SJCRH30 (cell line): ENCODE results near the gene CERKL. TPM values are rescaled to one million over a fixed set of nuclear protein-coding genes. Genes with fewer than 3 reads are reported as not detected.

Source experiments
- DNase-seq, 2 experiments: peaks; one replicate each; pipeline ENCODE4 v3.0.0-alpha.2; 2015 to 2020
- H3K27ac ChIP-seq: fragments of 250-450 bp; sonication (Bioruptor Pico); 2 replicates; pipeline ENCODE4 v1.5.1; 2020; ENCODE audit warnings: mild to moderate bottlenecking, moderate library complexity
- H3K27me3 ChIP-seq: fragments of 250-450 bp; sonication (Bioruptor Pico); 2 replicates; pipeline ENCODE4 v1.5.1; 2020; ENCODE audit warnings: mild to moderate bottlenecking, moderate library complexity
- H3K36me3 ChIP-seq: fragments of 250-450 bp; sonication (Bioruptor Pico); 2 replicates; pipeline ENCODE4 v1.5.1; 2020; ENCODE audit warnings: mild to moderate bottlenecking, moderate library complexity
- H3K4me1 ChIP-seq: fragments of 250-450 bp; sonication (Bioruptor Pico); 2 replicates; pipeline ENCODE4 v1.5.1; 2020; ENCODE audit warnings: mild to moderate bottlenecking, moderate library complexity
- H3K4me3 ChIP-seq: fragments of 250-450 bp; sonication (Bioruptor Pico); 2 replicates; pipeline ENCODE4 v1.5.1; 2020; ENCODE audit warnings: mild to moderate bottlenecking, moderate library complexity
- H3K9me3 ChIP-seq: fragments of 250-450 bp; sonication (Bioruptor Pico); replicated peaks from 2 replicates; pipeline ENCODE4 v1.5.1; 2020; ENCODE audit warnings: mild to moderate bottlenecking, moderate library complexity
- total RNA-seq: library from RNA; depleted of rRNA; stranded (reverse); fragments of >200 nt; shearing (Covaris generic); gene quantifications from 2 replicates; pipeline ENCODE4 v1.2.3, GENCODE V29; 2014

Gene CERKL
- total RNA-seq, 1 experiment from 2014 or later: not detected

- no peak overlapping the region for H3K4me3 ChIP-seq
- H3K36me3 ChIP-seq: no peaks in the 10 kb centered on the region
- H3K27ac ChIP-seq: no peak overlapping the region
- H3K9me3 ChIP-seq: no peaks in the 10 kb centered on the region
- H3K27me3 ChIP-seq: no peaks in the 10 kb centered on the region
- peak; percentile 32 to 56 for DNase-seq
- no peaks in the 10 kb centered on the region for H3K4me1 ChIP-seq
These were observed 1.5 kb upstream of the CERKL start for GRCh38 chr2:181658444-181658843.

- no peaks in the 10 kb centered on the region for H3K36me3 ChIP-seq
- DNase-seq: no peak
- no peaks in the 10 kb centered on the region for H3K27me3 ChIP-seq
- no peak overlapping the region for H3K27ac ChIP-seq
- no peak overlapping the region for H3K4me3 ChIP-seq
- H3K4me1 ChIP-seq: no peaks in the 10 kb centered on the region
- H3K9me3 ChIP-seq: no peaks in the 10 kb centered on the region
These were observed 474 bp upstream of the CERKL start for GRCh38 chr2:181657379-181657778.

DNA sequence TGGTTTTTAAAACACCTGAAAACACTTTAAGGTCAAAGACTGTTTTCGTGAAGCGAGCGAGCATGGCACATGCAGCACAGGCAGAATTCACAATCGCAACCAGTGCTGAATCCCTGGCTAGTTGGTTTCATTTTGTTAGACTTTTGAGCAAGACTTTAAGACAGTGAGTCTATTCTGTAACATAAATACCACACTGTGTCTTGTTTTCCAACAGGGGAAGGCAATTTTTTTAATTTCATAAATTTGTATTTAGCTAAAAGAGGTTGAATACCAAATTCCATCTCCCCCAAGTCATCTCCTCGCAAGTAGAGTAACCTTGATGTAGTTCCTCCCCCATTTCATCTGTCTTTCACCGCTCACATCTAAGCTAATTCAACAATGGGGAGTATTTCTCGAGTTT lies 1.4 kb downstream of the CERKL start:
- no peaks in the 10 kb centered on the region for H3K27me3 ChIP-seq
- DNase-seq: no peak
- no peaks in the 10 kb centered on the region for H3K4me1 ChIP-seq
- H3K27ac ChIP-seq: no peak overlapping the region
- no peaks in the 10 kb centered on the region for H3K36me3 ChIP-seq
- H3K9me3 ChIP-seq: no peaks in the 10 kb centered on the region
- no peak overlapping the region for H3K4me3 ChIP-seq

DNA sequence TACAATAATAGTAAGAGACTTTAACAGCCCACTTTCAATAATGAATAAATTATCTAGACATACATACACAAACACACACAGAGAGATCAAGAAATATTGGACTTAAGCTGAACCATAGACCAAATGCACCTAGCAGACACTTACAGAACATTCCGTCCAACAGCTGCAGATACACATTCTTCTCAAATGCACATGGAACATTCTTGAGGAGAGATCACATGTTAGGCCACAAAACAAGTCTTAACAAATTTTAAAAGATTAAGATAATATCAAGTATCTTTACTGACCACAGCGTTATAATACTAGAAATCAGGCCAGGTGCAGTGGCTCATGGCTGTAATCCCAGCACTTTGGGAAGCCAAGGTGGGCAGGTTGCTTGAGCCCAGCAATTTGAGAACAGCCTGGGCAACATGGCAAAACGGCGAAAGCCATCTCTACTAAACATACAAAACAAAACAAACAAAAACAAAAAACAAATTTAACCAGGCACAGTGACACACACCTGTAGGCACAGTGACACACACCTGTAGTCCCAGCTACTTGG lies 7.4 kb downstream of the CERKL start:
- H3K36me3 ChIP-seq: no peaks in the 10 kb centered on the region
- H3K9me3 ChIP-seq: peaks cover 2% of the 10 kb centered on the region; the same call in 1 of the 2 replicates
- H3K4me1 ChIP-seq: peaks cover 10% of the 10 kb centered on the region; the same call in 1 of the 2 replicates
- no peak overlapping the region for H3K27ac ChIP-seq
- no peaks in the 10 kb centered on the region for H3K27me3 ChIP-seq
- peak in 1 of 2 experiments; percentile 41 for DNase-seq
- no peak overlapping the region for H3K4me3 ChIP-seq

DNA sequence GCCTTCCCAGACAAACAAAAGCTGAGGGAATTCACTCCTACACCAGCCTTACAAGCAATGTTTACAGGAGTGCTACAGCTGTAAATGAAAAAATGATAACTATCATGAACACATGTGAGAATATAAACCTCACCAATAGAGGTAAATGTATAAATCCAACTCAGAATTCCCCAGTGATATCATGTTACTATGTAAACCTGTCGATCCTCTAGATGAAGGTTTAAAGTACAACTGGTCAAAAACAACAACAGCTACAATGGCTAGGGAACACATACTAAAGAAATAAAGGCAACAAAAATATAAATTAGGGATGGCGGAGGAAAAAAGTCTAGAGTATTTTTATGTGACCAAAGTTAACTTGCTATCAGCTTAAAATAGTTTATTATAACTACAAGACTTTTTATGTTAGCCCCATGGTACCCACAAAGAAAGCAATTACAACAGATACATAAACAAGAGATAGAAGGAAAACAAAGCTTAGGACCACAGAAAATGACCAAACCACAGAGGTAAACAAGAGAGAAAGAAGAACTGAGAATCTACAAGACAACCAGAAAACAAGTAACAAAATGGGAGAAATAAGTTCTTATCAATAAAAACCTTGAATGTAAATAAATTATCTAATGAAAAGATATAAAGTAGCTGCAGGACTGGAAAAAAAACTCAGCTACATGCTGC lies 8.3 kb downstream of the CERKL start:
- Histone ChIP-seq H3K27ac (no peak overlapping the region), H3K4me1 (peaks cover 10% of the 10 kb centered on the region; the same call in 1 of the 2 replicates)

DNA sequence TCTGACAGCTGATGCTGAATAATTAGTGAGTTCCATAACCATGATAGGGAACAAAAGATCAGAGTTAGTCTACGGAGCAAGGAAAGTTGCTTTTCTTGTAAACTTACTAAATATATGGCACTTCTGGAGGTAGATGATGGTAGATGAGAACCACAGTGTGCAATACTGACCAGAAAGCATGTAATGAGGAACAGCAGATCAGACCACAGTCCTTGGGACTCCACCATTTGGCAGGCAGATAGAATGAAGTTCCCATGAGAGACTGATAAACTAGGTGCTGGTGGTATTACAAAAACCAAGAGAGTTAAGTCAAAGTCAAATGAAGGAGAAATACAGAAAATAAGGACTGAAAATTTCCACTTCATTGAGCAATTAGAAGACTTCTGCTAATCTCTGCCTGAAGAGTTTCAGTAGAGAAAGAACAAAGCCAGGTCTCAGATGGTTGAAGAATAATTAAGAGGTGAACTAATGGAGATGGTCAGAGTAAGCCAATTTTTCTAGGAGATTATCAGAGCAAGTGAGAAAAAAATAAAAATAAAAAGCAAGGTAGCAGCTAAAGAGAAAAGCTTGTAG lies 10.4 kb downstream of the CERKL start:
- H3K4me3 ChIP-seq: no peak overlapping the region
- H3K9me3 ChIP-seq: peaks cover 2% of the 10 kb centered on the region; the same call in 1 of the 2 replicates
- H3K36me3 ChIP-seq: no peaks in the 10 kb centered on the region
- no peak overlapping the region for H3K27ac ChIP-seq
- no peak for DNase-seq
- H3K27me3 ChIP-seq: no peaks in the 10 kb centered on the region
- H3K4me1 ChIP-seq: peaks cover 17% of the 10 kb centered on the region

More for the DNA sequence above, 8.3 kb downstream of the CERKL start:
- peaks cover 2% of the 10 kb centered on the region; the same call in 1 of the 2 replicates for H3K9me3 ChIP-seq
- no peaks in the 10 kb centered on the region for H3K27me3 ChIP-seq
- DNase-seq: no peak
- no peaks in the 10 kb centered on the region for H3K36me3 ChIP-seq
- no peak overlapping the region for H3K4me3 ChIP-seq

GRCh38 chr2:181643151-181643550 lies 13.8 kb downstream of the CERKL start:
- Histone ChIP-seq H3K4me1 (peaks cover 8% of the 10 kb centered on the region), H3K36me3 (no peaks in the 10 kb centered on the region), H3K27ac (no peak overlapping the region), H3K27me3 (no peaks in the 10 kb centered on the region), H3K9me3 (peaks cover 2% of the 10 kb centered on the region; the same call in 1 of the 2 replicates), H3K4me3 (no peak overlapping the region)
- DNase-seq: no peak

GRCh38 chr2:181642086-181642485 lies 14.8 kb downstream of the CERKL start:
- Histone ChIP-seq H3K27ac (no peak overlapping the region), H3K4me3 (no peak overlapping the region), H3K9me3 (no peaks in the 10 kb centered on the region; the same call in 1 of the 2 replicates), H3K27me3 (no peaks in the 10 kb centered on the region), H3K36me3 (no peaks in the 10 kb centered on the region), H3K4me1 (peaks cover 8% of the 10 kb centered on the region)
- DNase-seq: peak; percentile 19 to 67

DNA sequence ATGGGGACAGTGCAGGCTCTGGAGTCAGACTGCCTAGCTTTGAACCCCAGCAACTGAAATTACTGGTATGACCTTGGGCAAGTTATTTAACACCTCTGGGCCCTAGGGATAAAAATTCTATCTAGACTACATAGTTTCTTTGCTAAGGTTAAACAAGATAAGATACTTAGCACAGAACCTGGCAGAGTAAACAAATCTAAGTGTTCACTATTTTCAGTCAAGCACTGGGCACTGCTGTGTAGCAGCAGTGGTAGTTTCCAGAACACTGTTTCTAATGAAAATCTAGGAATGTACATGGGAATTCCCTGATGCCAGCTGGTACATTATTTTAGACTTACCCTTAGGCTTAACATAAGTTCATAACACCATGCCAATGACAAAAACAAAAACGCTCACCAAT lies 17.2 kb downstream of the CERKL start:
- no peaks in the 10 kb centered on the region for H3K27me3 ChIP-seq
- DNase-seq: no peak
- no peaks in the 10 kb centered on the region for H3K9me3 ChIP-seq
- no peaks in the 10 kb centered on the region for H3K36me3 ChIP-seq
- H3K27ac ChIP-seq: no peak overlapping the region
- H3K4me3 ChIP-seq: no peak overlapping the region
- H3K4me1 ChIP-seq: peaks cover 8% of the 10 kb centered on the region

DNA sequence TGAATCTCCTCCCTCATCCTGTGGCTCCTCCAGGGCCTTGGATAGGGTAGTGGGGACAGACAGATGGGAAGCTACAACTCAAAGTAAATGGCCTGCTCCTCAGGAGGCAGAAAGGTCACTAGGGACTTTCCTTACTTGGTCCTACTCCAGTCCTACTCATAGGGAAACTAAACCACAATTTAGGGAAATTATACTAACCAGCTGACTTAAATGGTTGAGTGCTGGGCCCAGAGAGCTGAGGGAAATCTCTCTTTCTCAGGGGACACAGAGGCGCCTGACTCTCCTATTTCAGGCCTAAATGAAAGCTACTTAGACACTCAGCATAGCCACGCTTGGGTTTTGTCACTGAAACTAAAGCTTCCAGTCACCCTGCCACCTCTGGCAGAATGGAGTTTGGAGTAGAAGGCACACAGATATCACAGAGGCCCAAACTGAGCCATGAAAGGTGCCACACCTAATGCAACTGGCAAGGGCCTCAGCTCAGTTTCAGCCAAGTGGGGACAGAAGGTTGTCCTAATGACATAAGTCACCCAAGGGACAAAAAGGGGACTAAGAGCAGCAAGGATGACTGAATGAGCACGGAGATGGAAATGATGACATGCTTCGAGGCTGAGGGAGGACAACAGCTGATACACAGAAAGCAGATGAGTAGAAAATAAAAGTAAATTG lies 24.0 kb downstream of the CERKL start:
- Histone ChIP-seq H3K36me3 (no peaks in the 10 kb centered on the region), H3K27ac (no peak overlapping the region), H3K4me1 (peaks cover 8% of the 10 kb centered on the region; the same call in 1 of the 2 replicates), H3K4me3 (no peak overlapping the region), H3K27me3 (no peaks in the 10 kb centered on the region), H3K9me3 (no peaks in the 10 kb centered on the region)
- no peak for DNase-seq

DNA sequence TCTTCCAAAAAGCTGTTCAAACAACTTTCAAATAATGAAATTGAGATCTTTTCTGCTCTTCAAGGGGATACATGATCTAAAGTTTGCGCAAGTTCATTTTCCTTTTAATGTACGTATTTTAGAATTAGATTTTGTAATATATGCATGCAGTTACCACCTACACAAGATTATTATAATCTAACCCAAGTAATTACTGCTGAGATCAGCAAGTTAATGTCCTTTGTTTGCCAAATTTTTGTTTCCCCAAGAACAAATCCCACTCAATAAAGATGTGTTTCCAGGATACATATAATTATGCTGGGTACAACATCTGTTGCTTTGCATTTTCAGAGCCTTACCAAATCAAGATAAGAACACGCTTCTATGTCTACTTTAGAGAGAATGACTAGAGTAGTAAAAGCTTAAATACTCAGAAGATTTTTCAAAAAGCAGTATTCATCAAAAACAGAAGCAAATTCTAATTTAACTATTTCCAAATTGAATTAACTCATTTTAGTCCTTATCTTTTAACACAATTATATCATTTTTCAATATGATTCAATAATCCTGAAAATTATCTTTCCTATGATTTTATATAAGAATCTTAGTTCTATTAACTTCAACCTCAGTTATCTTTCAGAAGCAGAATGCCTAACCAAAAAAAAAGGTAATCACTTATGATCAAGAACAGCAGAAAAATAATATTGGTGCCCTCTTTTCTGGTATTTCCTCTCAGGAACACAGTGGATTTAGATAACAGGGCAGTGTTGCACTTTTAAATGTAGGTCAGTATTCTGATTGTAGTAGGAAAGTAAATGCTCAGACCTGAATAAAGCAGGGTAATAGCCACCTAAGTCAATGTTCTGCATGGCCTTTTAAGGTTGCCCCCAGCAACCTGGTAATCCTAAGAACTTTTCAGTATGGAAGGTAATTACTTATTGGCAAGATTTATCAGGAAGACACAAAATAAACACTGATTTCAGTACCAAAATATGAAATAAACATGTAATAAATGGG lies 28.0 kb downstream of the CERKL start:
- H3K27me3 ChIP-seq: no peaks in the 10 kb centered on the region
- H3K36me3 ChIP-seq: no peaks in the 10 kb centered on the region
- H3K4me1 ChIP-seq: peaks cover 3% of the 10 kb centered on the region; the same call in 1 of the 2 replicates
- H3K27ac ChIP-seq: no peak overlapping the region
- no peak for DNase-seq
- H3K9me3 ChIP-seq: no peaks in the 10 kb centered on the region
- H3K4me3 ChIP-seq: no peak overlapping the region

- H3K9me3 ChIP-seq: no peaks in the 10 kb centered on the region
- H3K4me1 ChIP-seq: no peaks in the 10 kb centered on the region
- no peak overlapping the region for H3K4me3 ChIP-seq
- H3K27me3 ChIP-seq: no peaks in the 10 kb centered on the region
- H3K36me3 ChIP-seq: no peaks in the 10 kb centered on the region
- DNase-seq: no peak
- no peak overlapping the region for H3K27ac ChIP-seq
These were observed 29.4 kb downstream of the CERKL start for GRCh38 chr2:181627545-181627944.

DNA sequence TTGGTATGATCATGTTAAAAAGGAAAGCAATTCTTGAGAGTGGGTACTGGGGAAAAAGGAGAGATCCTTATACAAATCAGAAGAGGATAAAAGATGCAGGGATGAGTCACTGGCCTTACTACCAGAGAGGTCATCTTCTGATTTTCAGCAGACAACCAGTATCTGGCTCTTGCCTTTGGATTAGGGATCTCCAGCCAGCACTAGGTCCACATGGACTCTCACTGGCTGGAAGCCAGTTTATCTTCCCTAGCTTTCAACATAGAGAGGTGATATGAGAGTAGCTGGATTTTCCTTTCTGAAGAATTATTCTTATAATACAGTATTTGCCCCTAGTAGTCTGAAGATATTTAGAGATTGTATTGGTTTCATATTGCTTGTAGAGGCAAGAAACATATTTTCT lies 30.2 kb downstream of the CERKL start:
- H3K27me3 ChIP-seq: no peaks in the 10 kb centered on the region
- H3K9me3 ChIP-seq: no peaks in the 10 kb centered on the region
- H3K4me1 ChIP-seq: no peaks in the 10 kb centered on the region
- no peak overlapping the region for H3K27ac ChIP-seq
- no peaks in the 10 kb centered on the region for H3K36me3 ChIP-seq
- no peak for DNase-seq
- H3K4me3 ChIP-seq: no peak overlapping the region

- no peaks in the 10 kb centered on the region for H3K27me3 ChIP-seq
- H3K27ac ChIP-seq: no peak overlapping the region
- no peaks in the 10 kb centered on the region for H3K4me1 ChIP-seq
- no peaks in the 10 kb centered on the region for H3K36me3 ChIP-seq
- no peak for DNase-seq
- H3K9me3 ChIP-seq: no peaks in the 10 kb centered on the region
- no peak overlapping the region for H3K4me3 ChIP-seq
These were observed 33.7 kb downstream of the CERKL start for GRCh38 chr2:181623159-181623558.
